Suprapubic skin (tissue), 4 donors: ENCODE measurements around the gene UBE3C. TPM values are rescaled to one million over a fixed set of nuclear protein-coding genes. Genes with fewer than 3 reads are reported as not detected.

Source experiments
- DNase-seq, 2 donors: peaks; one replicate each; pipeline ENCODE4 v3.0.0-alpha.2; 2019; ENCODE audit warnings: low spot score in 2 of 2
- H3K27ac ChIP-seq: fragments of 200-600 bp; sonication (generic); one replicate; pipeline ENCODE4 v1.5.1; 2019
- H3K27me3 ChIP-seq: fragments of 200-600 bp; sonication (generic); one replicate; pipeline ENCODE4 v1.5.1; 2019
- H3K36me3 ChIP-seq: fragments of 200-600 bp; sonication (generic); one replicate; pipeline ENCODE4 v1.5.1; 2019
- H3K4me1 ChIP-seq: fragments of 200-600 bp; sonication (generic); one replicate; pipeline ENCODE4 v1.5.1; 2019
- H3K4me3 ChIP-seq: fragments of 200-600 bp; sonication (generic); one replicate; pipeline ENCODE4 v1.5.1; 2019; ENCODE audit warnings: mild to moderate bottlenecking
- H3K9me3 ChIP-seq: fragments of 200-600 bp; sonication (generic); one replicate; pipeline ENCODE4 v1.5.1; 2019
- EP300 ChIP-seq: sonication (generic); formaldehyde crosslinking; IDR thresholded peaks from one replicate; pipeline ENCODE4 v1.6.1; 2017; ENCODE audit warnings: antibody characterized with exemption
- POLR2A ChIP-seq, 2 donors: fragments of 450-650 bp; IDR thresholded peaks; one replicate each; pipeline ENCODE4 v1.6.1; 2017; ENCODE audit warnings: antibody characterized with exemption in 2 of 2, mild to moderate bottlenecking in 2 of 2, moderate library complexity in 2 of 2
- POLR2AphosphoS5 ChIP-seq, 3 donors: sonication (generic); formaldehyde crosslinking; IDR thresholded peaks; one replicate each; pipeline ENCODE4 v1.6.1; 2017; ENCODE audit warnings: antibody characterized with exemption in 3 of 3
- WGBS: methylation state at CpG from one replicate; pipeline ENCODE4 v1.1.5; 2018; 5-methylcytosine and 5-hydroxymethylcytosine counted together
- total RNA-seq, 4 donors: library from RNA; depleted of rRNA; stranded (reverse); fragments of >200 nt; gene quantifications; one replicate each; pipeline ENCODE4 v1.1.0, GENCODE V29; 2016
- TF ChIP-seq, protein P1 (sequence below), 2 donors: fragments of 200-600 bp in 1 of 2; fragments of 450-650 bp in 1 of 2; sonication (generic) in 1 of 2; IDR thresholded peaks; one replicate each; pipeline ENCODE4 v1.5.1; 2016 to 2019; ENCODE audit warnings: antibody characterized with exemption in 2 of 2, mild to moderate bottlenecking in 1 of 2, moderate library complexity in 1 of 2

Gene UBE3C
- total RNA-seq, 4 donors from 2014 or later: 66.2 to 88.1 (median 77.8) TPM

DNA sequence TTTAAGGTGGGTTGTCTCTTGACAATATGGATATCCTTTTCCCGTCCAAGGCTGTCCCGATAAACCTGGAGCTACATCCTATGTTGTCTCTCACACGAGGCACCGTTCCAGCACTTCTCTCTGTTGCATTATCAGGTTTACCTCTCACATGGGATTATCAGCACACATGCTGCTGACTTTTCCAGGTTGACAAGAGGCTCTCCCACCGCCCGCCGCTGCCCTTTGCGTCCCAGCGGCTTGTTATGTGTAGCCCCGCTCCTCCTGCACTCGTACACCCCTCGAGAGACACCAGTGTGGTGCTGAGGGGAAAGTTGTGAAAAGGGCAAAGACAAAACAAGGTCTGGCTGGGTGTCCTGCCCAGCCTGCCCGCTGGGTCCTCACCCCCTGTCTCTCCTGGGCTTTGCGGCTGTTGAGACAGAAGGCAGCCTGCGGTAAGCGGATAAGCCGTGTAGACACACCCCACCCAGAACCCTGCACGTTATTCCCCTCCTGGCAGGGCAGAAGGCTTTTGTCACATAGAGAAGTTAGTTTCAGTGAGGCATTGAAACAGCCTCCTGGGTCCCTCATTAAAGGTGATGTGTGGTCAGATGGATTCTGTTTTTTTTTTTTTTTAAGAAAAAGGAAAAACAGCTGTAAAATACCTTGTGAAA lies 38.7 kb downstream of the UBE3C start:
- H3K36me3 ChIP-seq: peaks cover 90% of the 10 kb centered on the region
- no peaks in the 10 kb centered on the region for H3K4me1 ChIP-seq
- no peak overlapping the region for H3K4me3 ChIP-seq
- H3K27me3 ChIP-seq: no peaks in the 10 kb centered on the region
- TF ChIP-seq EP300 (no peak), POLR2A (IDR thresholded peaks at IDR 0.05) (no peak), POLR2AphosphoS5 (IDR thresholded peaks at IDR 0.05) (no peak)
- TF ChIP-seq, protein P1, sequence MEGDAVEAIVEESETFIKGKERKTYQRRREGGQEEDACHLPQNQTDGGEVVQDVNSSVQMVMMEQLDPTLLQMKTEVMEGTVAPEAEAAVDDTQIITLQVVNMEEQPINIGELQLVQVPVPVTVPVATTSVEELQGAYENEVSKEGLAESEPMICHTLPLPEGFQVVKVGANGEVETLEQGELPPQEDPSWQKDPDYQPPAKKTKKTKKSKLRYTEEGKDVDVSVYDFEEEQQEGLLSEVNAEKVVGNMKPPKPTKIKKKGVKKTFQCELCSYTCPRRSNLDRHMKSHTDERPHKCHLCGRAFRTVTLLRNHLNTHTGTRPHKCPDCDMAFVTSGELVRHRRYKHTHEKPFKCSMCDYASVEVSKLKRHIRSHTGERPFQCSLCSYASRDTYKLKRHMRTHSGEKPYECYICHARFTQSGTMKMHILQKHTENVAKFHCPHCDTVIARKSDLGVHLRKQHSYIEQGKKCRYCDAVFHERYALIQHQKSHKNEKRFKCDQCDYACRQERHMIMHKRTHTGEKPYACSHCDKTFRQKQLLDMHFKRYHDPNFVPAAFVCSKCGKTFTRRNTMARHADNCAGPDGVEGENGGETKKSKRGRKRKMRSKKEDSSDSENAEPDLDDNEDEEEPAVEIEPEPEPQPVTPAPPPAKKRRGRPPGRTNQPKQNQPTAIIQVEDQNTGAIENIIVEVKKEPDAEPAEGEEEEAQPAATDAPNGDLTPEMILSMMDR (IDR thresholded peaks at IDR 0.05): no peak
- H3K27ac ChIP-seq: no peak overlapping the region
- WGBS: 87% methylated on average over 18 of the region's 18 CpGs
- H3K9me3 ChIP-seq: no peaks in the 10 kb centered on the region
- DNase-seq: no peak

DNA sequence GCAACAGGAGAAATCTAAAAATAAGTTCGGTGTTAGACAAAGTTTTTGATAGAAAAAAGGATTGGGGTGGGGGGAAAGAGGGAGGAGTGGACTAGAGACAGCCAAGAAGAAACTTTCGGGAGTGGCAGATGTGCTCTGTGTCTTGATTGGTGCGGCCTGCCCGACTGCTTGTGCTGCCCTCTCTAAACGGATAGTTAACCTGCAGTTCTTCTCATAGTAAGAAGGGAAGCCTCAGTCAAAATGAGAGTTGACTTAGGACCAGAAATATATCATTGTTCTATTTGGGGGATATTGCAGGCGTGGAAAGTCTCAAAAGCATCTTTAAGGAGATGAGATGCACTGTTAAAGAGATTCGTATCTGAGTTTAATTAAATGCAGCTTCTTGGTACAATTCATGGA lies 39.3 kb downstream of the UBE3C start:
- H3K4me3 ChIP-seq: no peak overlapping the region
- no peak for DNase-seq
- H3K36me3 ChIP-seq: peaks cover 90% of the 10 kb centered on the region
- TF ChIP-seq, protein P1 (IDR thresholded peaks at IDR 0.05): no peak
- TF ChIP-seq EP300 (no peak), POLR2A (IDR thresholded peaks at IDR 0.05) (no peak), POLR2AphosphoS5 (IDR thresholded peaks at IDR 0.05) (no peak)
- no peaks in the 10 kb centered on the region for H3K27me3 ChIP-seq
- H3K27ac ChIP-seq: no peak overlapping the region
- no peaks in the 10 kb centered on the region for H3K4me1 ChIP-seq
- H3K9me3 ChIP-seq: no peaks in the 10 kb centered on the region
- WGBS: 74% methylated on average over 7 of the region's 7 CpGs

DNA sequence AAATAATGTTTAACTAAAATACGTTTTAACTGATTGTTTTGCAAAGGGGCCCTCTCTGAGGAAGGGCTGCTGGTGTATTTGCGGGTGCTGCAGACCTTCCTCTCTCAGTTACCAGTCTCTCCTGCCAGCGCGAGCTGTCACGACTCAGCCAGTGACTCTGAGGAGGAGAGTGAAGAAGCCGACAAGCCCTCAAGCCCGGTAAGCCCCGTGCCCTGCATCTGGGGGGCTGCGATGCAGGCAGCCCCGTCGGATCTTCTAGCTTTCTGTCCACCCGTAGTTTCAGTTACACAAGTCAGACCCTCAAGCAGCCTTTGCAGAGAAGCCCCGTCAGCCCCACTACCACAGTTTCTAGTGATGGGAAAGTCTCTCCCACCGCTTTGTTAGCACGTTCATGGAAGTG lies 45.1 kb downstream of the UBE3C start:
- Histone ChIP-seq H3K4me3 (no peak overlapping the region), H3K36me3 (peaks cover 93% of the 10 kb centered on the region), H3K27me3 (no peaks in the 10 kb centered on the region), H3K27ac (no peak overlapping the region), H3K9me3 (no peaks in the 10 kb centered on the region), H3K4me1 (no peaks in the 10 kb centered on the region)
- no peak for DNase-seq
- TF ChIP-seq POLR2A (IDR thresholded peaks at IDR 0.05) (no peak), EP300 (no peak), POLR2AphosphoS5 (IDR thresholded peaks at IDR 0.05) (no peak)
- TF ChIP-seq, protein P1 (IDR thresholded peaks at IDR 0.05): no peak
- 94% methylated on average over 15 of the region's 15 CpGs for WGBS

DNA sequence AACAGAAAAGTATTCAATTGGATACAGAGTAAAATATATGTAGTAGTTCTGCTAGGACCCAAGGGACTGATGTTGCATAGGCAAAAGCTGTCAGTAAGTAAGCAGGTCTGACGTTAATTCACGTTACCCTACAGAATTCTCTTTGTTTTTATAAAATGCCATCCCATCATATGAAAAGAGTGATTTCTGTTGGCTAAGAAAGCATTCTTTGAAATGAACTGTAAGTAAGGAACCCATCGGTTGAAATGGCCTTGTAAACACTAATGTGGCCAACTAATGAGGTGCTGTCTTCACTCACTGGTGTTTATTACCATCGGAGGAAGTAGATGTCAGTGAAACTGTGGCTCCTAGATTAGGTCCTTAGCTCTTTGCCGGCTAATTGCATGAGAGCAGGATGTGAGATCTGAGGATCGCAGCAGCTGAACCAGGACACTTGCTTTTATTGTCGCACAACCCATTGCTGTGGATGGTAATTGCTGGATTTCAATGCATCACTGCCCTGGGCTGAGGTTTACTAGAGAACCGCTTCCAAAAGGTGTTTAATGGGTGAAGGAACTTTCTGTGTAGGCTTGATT lies 49.5 kb downstream of the UBE3C start:
- H3K4me1 ChIP-seq: no peaks in the 10 kb centered on the region
- no peaks in the 10 kb centered on the region for H3K27me3 ChIP-seq
- H3K27ac ChIP-seq: no peak overlapping the region
- 73% methylated on average over 8 of the region's 8 CpGs for WGBS
- no peak for DNase-seq
- H3K9me3 ChIP-seq: no peaks in the 10 kb centered on the region
- peaks cover 82% of the 10 kb centered on the region for H3K36me3 ChIP-seq
- TF ChIP-seq POLR2AphosphoS5 (IDR thresholded peaks at IDR 0.05) (no peak), EP300 (no peak), POLR2A (IDR thresholded peaks at IDR 0.05) (no peak)
- TF ChIP-seq, protein P1 (IDR thresholded peaks at IDR 0.05): no peak
- H3K4me3 ChIP-seq: no peak overlapping the region

DNA sequence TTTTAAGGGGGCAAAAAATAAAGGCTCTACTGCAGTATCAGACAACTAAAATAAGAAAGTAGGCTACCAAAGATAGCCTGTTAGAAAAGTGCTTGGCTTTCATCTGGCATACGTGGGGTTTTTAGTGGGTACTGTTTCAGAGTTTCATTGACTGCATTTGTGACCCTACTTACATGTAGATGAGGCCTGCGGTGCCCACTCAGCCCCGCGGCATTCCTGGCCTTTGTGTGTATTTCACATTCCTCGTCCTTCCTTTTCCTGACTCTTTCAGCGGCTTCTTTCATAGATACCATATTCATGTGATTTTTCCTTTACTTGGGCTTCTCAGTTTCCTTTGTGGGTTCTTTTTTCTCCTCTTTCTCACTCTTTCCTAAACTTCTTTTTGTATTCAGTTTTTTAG lies 50.7 kb downstream of the UBE3C start:
- Histone ChIP-seq H3K36me3 (peaks cover 80% of the 10 kb centered on the region), H3K27ac (no peak overlapping the region), H3K27me3 (no peaks in the 10 kb centered on the region), H3K4me3 (no peak overlapping the region), H3K9me3 (no peaks in the 10 kb centered on the region), H3K4me1 (no peaks in the 10 kb centered on the region)
- no peak for TF ChIP-seq POLR2AphosphoS5 (IDR thresholded peaks at IDR 0.05)
- no peak for TF ChIP-seq EP300
- TF ChIP-seq POLR2A (IDR thresholded peaks at IDR 0.05): no peak
- 90% methylated on average over 6 of the region's 6 CpGs for WGBS
- DNase-seq: no peak
